Activated T-helper 2 cell treated with anti-CD3 and anti-CD28 coated beads, Interferon-gamma antibody, Interleukin-2, Interleukin-4, amounts not matched to agents 10 μg/mL and 5 μg/mL and 100 μg/mL, durations not matched to agents 14 hours and 24 hours and 36 hours (primary cell): ENCODE data around the gene WASF2. TPM values are rescaled to one million over a fixed set of nuclear protein-coding genes. Genes with fewer than 3 reads are reported as not detected.
"Not testable (repeated sequence)": the region's sequence is repeated elsewhere in the genome, so short reads cannot be mapped to it uniquely, and the experiment has no call there.

Experiments used
- DNase-seq: peaks from one replicate; pipeline ENCODE4 v3.0.0; 2021; ENCODE audit warnings: low spot score
- H3K27ac Mint-ChIP-seq: one replicate; pipeline ENCODE4 v1.8.0; 2021; ENCODE audit warnings: mixed read lengths
- H3K27me3 Mint-ChIP-seq: one replicate; pipeline ENCODE4 v1.8.0; 2021; ENCODE audit warnings: low read depth, mixed read lengths
- H3K36me3 Mint-ChIP-seq: one replicate; pipeline ENCODE4 v1.8.0; 2021; ENCODE audit warnings: low read depth, mixed read lengths
- H3K4me1 Mint-ChIP-seq: one replicate; pipeline ENCODE4 v1.8.0; 2021; ENCODE audit warnings: low read depth, mixed read lengths
- H3K4me3 Mint-ChIP-seq: one replicate; pipeline ENCODE4 v1.8.0; 2021; ENCODE audit warnings: low read depth, mild to moderate bottlenecking, moderate library complexity, mixed read lengths
- H3K9me3 Mint-ChIP-seq: one replicate; pipeline ENCODE4 v1.8.0; 2021; ENCODE audit warnings: mixed read lengths
- intact Hi-C: fragments of 100-400 bp; cut with micrococcal nuclease; formaldehyde crosslinking; loops from one replicate; pipeline ENCODE4 v1.15.1; 2023
- total RNA-seq: library from RNA; stranded (reverse); gene quantifications from 2 replicates; pipeline ENCODE4 v1.2.3, GENCODE V29; 2022

The WASF2 gene
- total RNA-seq, 1 donor from 2014 or later: 128 TPM

- H3K27me3 Mint-ChIP-seq, H3K27ac Mint-ChIP-seq, DNase-seq, intact Hi-C loops, H3K36me3 Mint-ChIP-seq, H3K4me3 Mint-ChIP-seq, H3K9me3 Mint-ChIP-seq, H3K4me1 Mint-ChIP-seq: not testable (repeated sequence)
Observed at GRCh38 chr1:27501159-27501558, 11.2 kb upstream of the WASF2 start.

DNA sequence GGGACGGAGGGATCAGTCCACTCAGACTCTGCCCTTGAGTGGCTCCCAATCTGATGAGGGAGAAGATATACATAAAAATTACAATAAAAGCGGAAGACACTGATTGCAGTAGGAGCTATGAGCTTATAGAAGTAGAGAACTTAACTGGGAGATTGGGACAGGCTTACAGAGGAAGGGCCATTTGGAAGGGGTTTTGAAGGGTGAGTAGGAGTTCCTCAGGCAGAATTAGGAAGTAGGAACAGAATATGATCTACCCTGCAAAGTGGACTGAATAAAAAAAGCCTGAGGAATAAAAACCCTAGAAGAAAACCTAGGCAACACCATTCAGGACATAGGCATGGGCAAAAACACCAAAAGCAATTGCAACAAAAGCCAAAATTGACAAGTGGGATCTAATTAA is 9.2 kb upstream of the WASF2 start:
- H3K36me3 Mint-ChIP-seq: no peaks in the 10 kb centered on the region
- H3K4me3 Mint-ChIP-seq: no peak overlapping the region
- no peak overlapping the region for H3K27ac Mint-ChIP-seq
- intact Hi-C loops: no loop called here
- no peaks in the 10 kb centered on the region for H3K4me1 Mint-ChIP-seq
- H3K27me3 Mint-ChIP-seq: peaks cover 1% of the 10 kb centered on the region
- H3K9me3 Mint-ChIP-seq: no peaks in the 10 kb centered on the region
- DNase-seq: no peak

DNA sequence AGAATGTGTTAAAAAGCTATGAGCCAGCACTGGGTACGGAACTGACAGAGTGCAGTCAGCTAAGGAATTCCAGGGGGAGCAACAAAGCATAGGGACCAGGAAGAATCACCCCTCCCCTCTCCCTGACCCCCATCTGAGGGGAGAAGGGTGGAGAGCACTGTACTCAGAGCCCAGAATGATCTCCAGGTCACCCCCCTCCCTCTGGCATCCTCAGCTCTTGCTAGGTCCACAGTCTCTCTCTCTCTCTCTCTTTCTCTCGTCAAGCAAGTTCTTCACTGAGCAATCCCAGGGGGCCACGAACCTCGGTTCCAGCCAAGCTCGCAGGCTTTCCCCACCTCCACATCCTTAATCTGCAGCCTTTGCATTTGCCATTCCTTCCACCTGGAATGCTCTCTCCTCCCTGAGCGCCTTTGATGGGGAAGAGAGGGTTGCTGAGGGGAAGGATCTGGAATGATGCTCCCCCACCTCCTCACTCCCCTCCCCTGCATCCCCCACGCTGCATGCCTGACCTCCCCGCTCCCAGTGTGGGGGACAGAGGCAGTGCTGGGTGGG is 6.7 kb upstream of the WASF2 start:
- Mint-ChIP-seq H3K36me3 (no peaks in the 10 kb centered on the region), H3K9me3 (no peaks in the 10 kb centered on the region), H3K27ac (no peak overlapping the region), H3K4me1 (peaks cover 6% of the 10 kb centered on the region), H3K27me3 (peaks cover 1% of the 10 kb centered on the region), H3K4me3 (no peak overlapping the region)
- intact Hi-C loops: no loop called here
- no peak for DNase-seq

DNA sequence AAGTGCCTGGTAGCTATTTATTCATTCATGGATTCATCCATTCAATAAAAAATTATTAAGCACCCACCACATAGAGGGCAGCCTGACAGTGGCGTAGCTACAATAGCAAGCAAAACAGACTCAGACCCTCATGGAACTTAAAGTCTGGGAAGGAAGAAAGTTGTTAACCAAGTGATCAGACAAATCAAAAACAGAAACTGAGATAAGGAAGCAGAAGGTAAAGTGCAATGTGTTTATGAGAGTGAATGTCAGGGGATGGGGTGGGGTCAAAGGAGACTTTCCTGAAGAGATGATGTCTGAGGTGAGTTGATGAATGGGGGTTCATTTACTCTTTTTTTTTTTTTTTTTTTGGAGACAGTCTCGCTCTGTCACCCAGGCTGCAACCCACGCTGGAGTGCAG is 2.8 kb upstream of the WASF2 start:
- peaks cover 12% of the 10 kb centered on the region for H3K36me3 Mint-ChIP-seq
- no peaks in the 10 kb centered on the region for H3K27me3 Mint-ChIP-seq
- intact Hi-C loops: no loop called here
- DNase-seq: no peak
- H3K4me3 Mint-ChIP-seq: no peak overlapping the region
- H3K27ac Mint-ChIP-seq: peak overlapping the region; percentile 62
- H3K4me1 Mint-ChIP-seq: peaks cover 24% of the 10 kb centered on the region
- no peaks in the 10 kb centered on the region for H3K9me3 Mint-ChIP-seq

DNA sequence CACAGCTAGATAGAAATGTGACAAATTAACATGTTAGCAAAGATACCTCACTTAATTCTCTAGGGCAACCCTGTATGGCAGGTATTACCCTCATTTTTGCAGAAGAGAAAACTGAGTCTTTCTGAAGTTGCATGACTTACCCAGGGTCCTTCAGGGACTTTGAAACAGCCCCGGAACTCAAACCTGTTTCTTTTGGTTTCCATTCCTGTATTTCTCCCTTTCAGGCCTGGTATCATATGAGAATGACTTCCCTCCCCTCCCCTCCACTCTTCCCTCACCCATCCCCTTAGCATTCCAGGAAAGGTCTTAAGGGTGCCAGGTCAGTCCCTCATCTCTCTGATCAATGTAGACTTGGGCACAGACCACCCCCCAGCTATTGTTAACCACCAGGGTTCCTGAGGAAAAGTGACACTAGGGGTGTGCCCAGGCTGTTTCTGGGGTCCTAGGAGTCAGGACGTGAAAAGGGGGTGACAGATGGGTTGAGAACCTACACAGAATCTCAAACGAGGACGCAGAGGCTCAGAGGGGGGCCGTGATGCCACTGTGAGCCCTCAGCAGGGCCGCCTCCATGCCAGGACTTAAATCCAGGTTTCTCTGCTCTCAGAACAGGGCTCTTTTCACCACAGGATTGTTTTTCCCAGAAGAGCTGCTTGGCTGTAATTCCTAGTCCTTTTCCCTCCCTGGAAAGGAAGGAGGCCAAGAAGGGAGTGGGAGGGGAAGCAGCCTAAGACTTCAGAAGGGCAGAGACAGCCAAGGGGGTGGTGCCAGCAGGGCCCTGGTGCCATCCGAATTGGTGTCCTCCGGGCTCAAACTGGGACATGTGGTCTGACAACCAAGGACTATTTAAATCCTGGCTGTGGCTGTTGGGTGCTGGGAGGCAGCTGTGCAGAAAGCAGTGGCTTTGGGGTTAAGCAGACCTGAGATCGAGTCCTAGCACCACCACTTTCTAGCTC is 2.1 kb upstream of the WASF2 start:
- Mint-ChIP-seq H3K4me1 (peaks cover 24% of the 10 kb centered on the region), H3K4me3 (no peak overlapping the region), H3K27ac (peak overlapping the region; percentile 4), H3K27me3 (no peaks in the 10 kb centered on the region), H3K36me3 (peaks cover 12% of the 10 kb centered on the region), H3K9me3 (no peaks in the 10 kb centered on the region)
- intact Hi-C loops: loop anchor here (2.0 kb wide), 1 partner anchor 281 kb away; the partner anchor contains the start of gene STX12
- no peak for DNase-seq

DNA sequence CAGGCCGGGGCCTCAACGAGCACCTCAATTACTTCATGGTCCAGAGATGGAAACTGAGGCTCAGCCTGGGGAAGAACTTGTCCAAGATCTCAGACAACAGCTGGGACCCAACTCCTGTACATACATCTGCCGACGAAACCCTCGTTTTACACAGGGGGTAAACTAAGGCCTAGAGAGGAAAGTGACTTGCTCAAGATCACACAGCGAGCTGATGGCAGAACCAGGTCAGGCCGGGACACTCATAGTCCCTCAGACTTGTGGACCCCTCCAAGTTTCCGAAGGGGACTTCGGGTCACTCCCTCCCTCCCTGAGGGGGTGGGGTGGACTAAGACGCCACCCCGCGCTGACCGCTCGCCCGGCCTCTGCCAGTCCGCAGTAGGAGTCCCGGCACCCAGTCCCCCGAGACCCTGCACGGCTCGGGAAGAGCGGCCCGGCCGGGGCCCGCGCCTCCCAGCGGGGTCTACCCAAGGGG is 430 bp downstream of the WASF2 start:
- Mint-ChIP-seq H3K9me3 (no peaks in the 10 kb centered on the region), H3K27me3 (no peaks in the 10 kb centered on the region), H3K27ac (peak overlapping the region; percentile 79), H3K4me3 (peak overlapping the region; percentile 97), H3K4me1 (peaks cover 24% of the 10 kb centered on the region), H3K36me3 (peaks cover 12% of the 10 kb centered on the region)
- peak; percentile 39 for DNase-seq
- intact Hi-C loops: loop anchor here (2.0 kb wide), 1 partner anchor 45 kb away; no protein-coding TSS in a partner anchor

GRCh38 chr1:27487966-27488884 is 1.7 kb downstream of the WASF2 start:
- DNase-seq: no peak
- intact Hi-C loops: loop anchor here (2.0 kb wide), 1 partner anchor 43 kb away; no protein-coding TSS in a partner anchor
- Mint-ChIP-seq H3K9me3 (no peaks in the 10 kb centered on the region), H3K4me3 (peak overlapping the region; percentile 97), H3K27me3 (no peaks in the 10 kb centered on the region), H3K27ac (peak overlapping the region; percentile 46), H3K36me3 (peaks cover 17% of the 10 kb centered on the region), H3K4me1 (peaks cover 24% of the 10 kb centered on the region)

GRCh38 chr1:27485363-27485762 is 4.6 kb downstream of the WASF2 start:
- H3K4me3 Mint-ChIP-seq: no peak overlapping the region
- DNase-seq: no peak
- H3K27me3 Mint-ChIP-seq: no peaks in the 10 kb centered on the region
- no peak overlapping the region for H3K27ac Mint-ChIP-seq
- H3K9me3 Mint-ChIP-seq: no peaks in the 10 kb centered on the region
- H3K36me3 Mint-ChIP-seq: peaks cover 24% of the 10 kb centered on the region
- peaks cover 30% of the 10 kb centered on the region for H3K4me1 Mint-ChIP-seq
- intact Hi-C loops: no loop called here

DNA sequence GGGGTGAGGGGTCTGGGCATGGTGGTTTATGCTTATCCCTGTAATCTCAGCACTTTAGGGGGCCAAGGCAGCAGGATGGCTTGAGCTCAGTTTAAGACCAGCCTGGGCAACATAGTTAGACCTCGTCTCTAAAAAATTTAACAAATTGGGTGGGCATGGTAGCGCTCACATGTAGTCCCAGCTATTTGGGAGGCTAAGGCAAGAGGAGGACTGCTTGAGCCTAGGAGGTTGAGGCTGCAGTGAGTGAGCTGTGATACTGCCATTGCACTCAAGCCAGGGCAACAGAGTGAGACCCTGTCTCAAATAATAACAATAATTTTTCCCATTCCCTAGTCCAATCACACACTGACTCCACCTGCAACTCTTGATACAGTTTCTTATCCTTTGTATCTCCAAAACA is 6.3 kb downstream of the WASF2 start:
- H3K27me3 Mint-ChIP-seq: no peaks in the 10 kb centered on the region
- H3K4me3 Mint-ChIP-seq: no peak overlapping the region
- DNase-seq: no peak
- intact Hi-C loops: loop anchor here (2.0 kb wide), 1 partner anchor 65 kb away; no protein-coding TSS in a partner anchor
- peaks cover 30% of the 10 kb centered on the region for H3K4me1 Mint-ChIP-seq
- H3K9me3 Mint-ChIP-seq: no peaks in the 10 kb centered on the region
- peaks cover 24% of the 10 kb centered on the region for H3K36me3 Mint-ChIP-seq
- no peak overlapping the region for H3K27ac Mint-ChIP-seq

DNA sequence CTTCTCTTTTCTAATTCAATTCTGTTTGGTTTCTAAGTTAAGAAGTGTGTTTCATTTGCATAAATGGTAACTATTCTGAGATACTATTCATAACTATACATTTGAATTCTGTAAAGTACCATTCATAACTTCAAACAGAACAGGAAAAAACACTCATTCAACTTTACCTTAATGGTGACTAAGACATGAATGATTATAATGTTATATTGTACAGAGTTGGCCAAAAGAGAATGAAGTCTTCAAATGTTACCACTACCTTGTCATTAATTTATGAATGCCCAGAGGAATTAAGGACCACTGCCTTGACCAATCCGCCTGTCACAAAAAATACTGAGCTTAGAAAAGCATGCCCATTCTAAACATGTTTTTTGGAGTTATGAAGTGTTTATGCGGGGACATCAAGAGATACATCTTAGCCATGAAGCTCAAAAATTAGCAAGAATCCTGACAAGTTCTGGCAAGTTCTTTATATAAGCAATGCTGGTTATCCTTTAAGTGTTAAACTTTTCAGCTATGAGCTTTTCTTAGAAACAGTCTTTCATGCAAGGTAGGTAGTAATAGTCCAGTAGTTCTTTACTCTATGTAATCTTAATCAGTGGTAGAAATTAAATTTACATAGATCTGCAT is 7.9 kb downstream of the WASF2 start:
- H3K27ac Mint-ChIP-seq: peak overlapping the region; percentile 75
- peaks cover 3% of the 10 kb centered on the region for H3K9me3 Mint-ChIP-seq
- no peak for DNase-seq
- intact Hi-C loops: loop anchor here (2.0 kb wide), 1 partner anchor 63 kb away; no protein-coding TSS in a partner anchor
- H3K4me1 Mint-ChIP-seq: peaks cover 26% of the 10 kb centered on the region
- H3K4me3 Mint-ChIP-seq: no peak overlapping the region
- peaks cover 25% of the 10 kb centered on the region for H3K36me3 Mint-ChIP-seq
- no peaks in the 10 kb centered on the region for H3K27me3 Mint-ChIP-seq

- H3K36me3 Mint-ChIP-seq: peaks cover 41% of the 10 kb centered on the region
- no peak for DNase-seq
- peak overlapping the region; percentile 81 for H3K27ac Mint-ChIP-seq
- H3K4me3 Mint-ChIP-seq: no peak overlapping the region
- peaks cover 3% of the 10 kb centered on the region for H3K9me3 Mint-ChIP-seq
- peaks cover 56% of the 10 kb centered on the region for H3K4me1 Mint-ChIP-seq
- intact Hi-C loops: no loop called here
- H3K27me3 Mint-ChIP-seq: no peaks in the 10 kb centered on the region
Observed at GRCh38 chr1:27478098-27478497, 11.9 kb downstream of the WASF2 start.

DNA sequence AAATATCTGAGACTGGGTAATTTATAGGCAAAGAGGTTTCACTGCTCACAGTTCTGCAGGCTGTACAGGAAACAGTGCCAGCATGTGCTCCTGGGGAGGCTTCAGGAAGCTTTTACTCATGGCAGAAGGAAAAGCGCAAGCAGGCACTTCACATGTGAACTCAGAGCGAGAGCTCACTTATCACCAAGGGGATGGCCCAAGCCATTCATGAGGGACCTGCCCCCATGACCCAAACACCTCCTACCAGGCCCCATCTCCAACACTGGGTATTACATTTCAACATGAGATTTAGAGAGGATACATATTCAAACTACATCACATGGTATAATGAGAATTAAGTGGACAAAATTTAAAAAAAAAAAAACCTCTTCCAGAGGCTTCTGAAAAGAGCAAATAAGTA is 13.7 kb downstream of the WASF2 start:
- Mint-ChIP-seq H3K27me3 (no peaks in the 10 kb centered on the region), H3K4me3 (no peak overlapping the region), H3K9me3 (peaks cover 3% of the 10 kb centered on the region), H3K27ac (peak overlapping the region; percentile 38), H3K36me3 (peaks cover 40% of the 10 kb centered on the region), H3K4me1 (peaks cover 44% of the 10 kb centered on the region)
- no peak for DNase-seq
- intact Hi-C loops: no loop called here
